DOHH2 (cell line): Measurements from ENCODE around the gene SBSN.

Experiments used
- H3F3A ChIP-seq: fragments of 200-600 bp; sonication (generic), shearing (Covaris generic); 2 replicates; pipeline ENCODE4 v1.6.0; 2016; ENCODE audit warnings: antibody characterized with exemption, mild to moderate bottlenecking; ENCODE audit not compliant: control insufficient read depth, insufficient read depth
- H3K27ac ChIP-seq: fragments of 200-600 bp; sonication (generic); 2 replicates; pipeline ENCODE4 v1.5.1; 2014; ENCODE audit warnings: low read depth, mild to moderate bottlenecking, low read length, moderate library complexity
- H3K27me3 ChIP-seq: fragments of 200-600 bp; sonication (generic); 2 replicates; pipeline ENCODE4 v1.6.1; 2014; ENCODE audit warnings: mild to moderate bottlenecking, low read length, mixed read lengths; ENCODE audit not compliant: control insufficient read depth
- H3K36me3 ChIP-seq: fragments of 200-600 bp; sonication (generic); 2 replicates; pipeline ENCODE4 v1.6.1; 2014; ENCODE audit warnings: mild to moderate bottlenecking, low read length, moderate library complexity, mixed read lengths; ENCODE audit not compliant: control insufficient read depth
- H3K4me1 ChIP-seq: fragments of 200-600 bp; sonication (generic); 2 replicates; pipeline ENCODE4 v1.6.1; 2014; ENCODE audit warnings: mild to moderate bottlenecking, low read length, mixed read lengths; ENCODE audit not compliant: control insufficient read depth
- H3K4me2 ChIP-seq: fragments of 200-600 bp; sonication (generic); 2 replicates; pipeline ENCODE4 v1.6.0; 2014; ENCODE audit warnings: mild to moderate bottlenecking, low read length, moderate library complexity
- H3K4me3 ChIP-seq: fragments of 200-600 bp; sonication (generic); 2 replicates; pipeline ENCODE4 v1.5.1; 2014; ENCODE audit warnings: mild to moderate bottlenecking, low read length, mixed read lengths
- H3K79me2 ChIP-seq: fragments of 200-600 bp; sonication (generic); 2 replicates; pipeline ENCODE4 v1.6.1; 2014; ENCODE audit warnings: mild to moderate bottlenecking, low read length, mixed read lengths; ENCODE audit not compliant: control insufficient read depth
- H3K9me2 ChIP-seq: fragments of 200-600 bp; sonication (generic); replicated peaks from 2 replicates; pipeline ENCODE4 v1.6.1; 2014; ENCODE audit warnings: mild to moderate bottlenecking, low read length, mixed read lengths; ENCODE audit not compliant: control insufficient read depth
- H3K9me3 ChIP-seq: fragments of 200-600 bp; sonication (generic); 2 replicates; pipeline ENCODE4 v1.6.1; 2014; ENCODE audit warnings: antibody characterized with exemption, low read length, mixed read lengths; ENCODE audit not compliant: control insufficient read depth, insufficient read depth
- H4K20me1 ChIP-seq: fragments of 200-600 bp; sonication (generic); 2 replicates; pipeline ENCODE4 v1.6.0; 2014; ENCODE audit warnings: low read depth, mild to moderate bottlenecking, antibody characterized with exemption, low read length, moderate library complexity; ENCODE audit not compliant: control insufficient read depth, insufficient read depth
- CTCF ChIP-seq: fragments of 200-600 bp; sonication (generic); IDR thresholded peaks from one replicate; pipeline ENCODE4 v1.5.1; 2014; ENCODE audit warnings: antibody characterized with exemption, mild to moderate bottlenecking, low read depth, low read length; ENCODE audit not compliant: poor library complexity, severe bottlenecking
- EZH2phosphoT487 ChIP-seq: fragments of 200-600 bp; sonication (generic); IDR thresholded peaks from 2 replicates; pipeline ENCODE4 v1.6.1; 2017; ENCODE audit warnings: borderline replicate concordance, mild to moderate bottlenecking, antibody characterized with exemption, low read length, moderate library complexity, mixed read lengths

The SBSN gene

GRCh38 chr19:35539850-35540249 is 11.7 kb upstream of the SBSN start:
- Histone ChIP-seq H3K4me1 (peaks cover 25% of the 10 kb centered on the region), H3F3A (no peaks in the 10 kb centered on the region), H3K9me3 (no peaks in the 10 kb centered on the region), H3K27ac (no peak overlapping the region), H3K4me3 (no peak overlapping the region), H4K20me1 (no peaks in the 10 kb centered on the region), H3K27me3 (no peaks in the 10 kb centered on the region), H3K79me2 (peaks cover 16% of the 10 kb centered on the region), H3K36me3 (peaks cover 29% of the 10 kb centered on the region), H3K9me2 (no peaks in the 10 kb centered on the region), H3K4me2 (no peak overlapping the region)
- TF ChIP-seq EZH2phosphoT487 (no peak), CTCF (no peak)

- Histone ChIP-seq H3K27ac (no peak overlapping the region), H3K27me3 (no peaks in the 10 kb centered on the region), H3K9me3 (no peaks in the 10 kb centered on the region), H3K9me2 (no peaks in the 10 kb centered on the region), H3K4me1 (peaks cover 21% of the 10 kb centered on the region), H3K36me3 (peaks cover 25% of the 10 kb centered on the region), H3K4me3 (no peak overlapping the region), H3F3A (no peaks in the 10 kb centered on the region), H3K4me2 (no peak overlapping the region), H4K20me1 (no peaks in the 10 kb centered on the region), H3K79me2 (peaks cover 10% of the 10 kb centered on the region)
- no peak for TF ChIP-seq CTCF
- TF ChIP-seq EZH2phosphoT487 = no peak
Measured at GRCh38 chr19:35539314-35539713, 11.2 kb upstream of the SBSN start.

- Histone ChIP-seq H4K20me1 (no peaks in the 10 kb centered on the region), H3K36me3 (peaks cover 2% of the 10 kb centered on the region; the same call in 1 of the 2 replicates), H3K4me3 (no peak overlapping the region), H3K9me3 (no peaks in the 10 kb centered on the region), H3K4me1 (peaks cover 1% of the 10 kb centered on the region; the same call in 1 of the 2 replicates), H3F3A (no peaks in the 10 kb centered on the region), H3K4me2 (no peak overlapping the region), H3K27ac (no peak overlapping the region), H3K27me3 (peaks cover 2% of the 10 kb centered on the region; the same call in 1 of the 2 replicates), H3K79me2 (no peaks in the 10 kb centered on the region), H3K9me2 (no peaks in the 10 kb centered on the region)
- TF ChIP-seq EZH2phosphoT487 = no peak
- no peak for TF ChIP-seq CTCF
Measured at GRCh38 chr19:35534803-35535480, 6.8 kb upstream of the SBSN start.
